NCI-H2171 treated with DMSO at 0.1 percent for 48 hours (cell line): Measurements from ENCODE around the gene CENPX.

Experiments
- DNase-seq: peaks from one replicate; lab custom pipeline; 2025; lab: John Stamatoyannopoulos, UW

CENPX gene

DNA sequence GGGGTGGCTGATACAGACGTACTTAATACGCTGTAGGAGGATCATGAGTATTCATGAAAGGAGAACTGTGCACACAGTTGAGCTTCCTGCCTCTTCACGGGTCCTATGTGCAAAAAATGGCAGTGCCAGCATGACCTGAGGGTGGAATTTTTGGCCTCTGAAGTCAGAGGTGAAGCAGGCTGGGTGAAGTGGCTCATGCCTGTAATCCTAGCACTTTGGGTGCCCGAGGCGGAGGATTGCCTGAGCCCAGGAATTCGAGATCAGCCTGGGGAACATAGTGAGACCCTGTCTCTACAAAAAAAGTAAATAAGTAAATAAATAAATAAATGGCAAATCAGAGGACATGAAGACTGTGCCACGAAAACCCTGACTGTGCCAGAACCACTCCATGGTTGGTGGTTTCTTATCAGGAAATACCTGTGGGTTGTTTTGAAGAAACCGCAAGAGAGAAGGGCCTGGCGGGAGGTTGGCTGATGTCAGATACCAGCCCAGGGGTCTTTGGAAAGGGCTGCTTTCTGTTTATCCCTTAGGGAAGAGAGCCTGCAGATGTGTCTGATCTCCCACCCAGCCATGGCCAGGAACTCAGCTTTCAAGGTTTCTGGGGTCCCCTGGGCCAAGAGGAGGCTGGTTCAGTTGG lies 41.9 kb downstream of the CENPX start:
- DNase-seq: no peak

DNA sequence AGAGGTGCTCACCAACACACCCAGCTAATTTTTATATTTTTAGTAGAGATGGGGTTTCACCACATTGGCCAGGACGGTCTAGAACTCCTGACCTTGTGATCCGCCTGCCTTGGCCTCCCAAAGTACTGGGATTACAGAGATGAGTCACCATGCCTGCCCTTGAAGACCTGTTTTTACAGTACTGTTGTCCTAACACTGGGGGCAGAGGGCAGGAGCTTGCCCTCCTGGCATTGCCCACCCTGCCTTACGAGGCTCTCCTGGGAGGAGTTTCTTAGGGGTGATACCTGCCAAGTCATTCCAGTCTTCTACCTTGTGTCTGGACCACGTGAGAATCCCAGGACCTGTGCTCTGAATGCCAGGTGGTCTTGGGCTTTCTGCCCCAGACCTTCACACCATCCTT lies 42.6 kb downstream of the CENPX start:
- no peak for DNase-seq

DNA sequence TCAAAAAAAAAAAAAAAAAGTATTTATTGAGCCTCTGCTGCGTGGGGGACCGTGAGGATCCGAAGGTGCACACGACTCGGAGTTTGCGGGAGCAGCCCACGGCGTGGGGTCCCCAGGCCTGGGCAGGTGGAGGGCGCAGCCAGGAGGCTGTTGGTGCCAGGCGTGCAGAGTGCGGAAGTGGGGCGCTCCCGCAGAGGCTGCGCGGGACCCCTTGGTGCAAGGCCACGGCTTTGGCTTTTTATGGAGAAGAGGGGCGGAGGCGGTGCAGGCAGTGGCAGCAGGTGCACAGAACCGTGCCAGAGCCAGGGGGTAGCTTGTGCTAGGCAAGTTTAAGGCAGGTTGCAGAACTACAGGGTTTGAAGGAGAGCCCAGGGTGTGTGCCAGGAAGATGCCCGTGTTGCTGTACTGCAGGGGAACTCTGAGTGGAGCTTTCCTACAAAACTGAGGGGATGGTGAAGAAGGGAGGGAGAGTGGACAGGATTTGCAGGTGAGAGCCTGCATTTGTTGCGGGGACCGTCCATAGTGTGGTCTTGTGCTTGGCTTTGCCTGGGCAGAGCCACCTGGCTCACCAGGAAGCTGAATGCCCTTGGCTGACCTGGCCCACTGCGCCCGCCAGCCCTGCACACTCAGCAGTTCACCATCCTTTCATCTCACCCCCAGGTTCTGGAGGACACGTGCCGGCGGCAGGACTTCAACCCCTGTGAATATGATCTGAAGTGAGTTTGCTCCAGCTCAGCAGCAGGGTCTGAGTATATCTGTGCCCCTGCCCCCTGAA lies 44.0 kb downstream of the CENPX start:
- DNase-seq: no peak

DNA sequence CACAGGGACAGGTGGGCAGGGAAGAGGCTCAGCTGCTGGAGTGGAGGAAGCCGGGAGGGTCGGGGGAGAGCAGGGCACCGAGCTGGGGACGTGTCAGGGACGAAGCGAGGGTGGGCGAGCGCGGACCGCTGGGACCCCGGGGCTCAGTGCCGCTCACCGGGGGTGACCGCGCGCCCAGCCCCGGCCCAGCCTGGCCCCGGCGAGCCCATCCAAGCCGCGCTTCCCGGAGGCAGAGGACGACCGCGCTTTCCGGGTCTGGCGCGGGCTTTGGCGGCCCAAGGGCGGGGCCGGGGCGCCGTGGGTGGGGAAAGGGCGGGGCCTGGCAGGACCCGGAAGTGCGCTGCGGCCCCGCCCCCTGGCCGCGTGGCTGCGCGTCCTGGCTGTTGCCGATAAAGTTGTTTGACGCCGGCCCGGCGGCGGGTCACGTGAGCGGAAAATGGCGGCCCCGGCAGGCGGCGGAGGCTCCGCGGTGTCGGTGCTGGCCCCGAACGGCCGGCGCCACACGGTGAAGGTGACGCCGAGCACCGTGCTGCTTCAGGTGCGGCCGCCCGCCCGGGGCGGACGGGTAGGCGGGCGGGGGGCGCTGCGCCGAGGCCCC lies 45.4 kb downstream of the CENPX start, which contains the start of gene ASPSCR1:
Gene ASPSCR1 (plus strand): TSS at position 419 of the 598 bp plus-strand sequence. CDS start 18 bp downstream, at position 437.
- DNase-seq: peak; percentile 84

DNA sequence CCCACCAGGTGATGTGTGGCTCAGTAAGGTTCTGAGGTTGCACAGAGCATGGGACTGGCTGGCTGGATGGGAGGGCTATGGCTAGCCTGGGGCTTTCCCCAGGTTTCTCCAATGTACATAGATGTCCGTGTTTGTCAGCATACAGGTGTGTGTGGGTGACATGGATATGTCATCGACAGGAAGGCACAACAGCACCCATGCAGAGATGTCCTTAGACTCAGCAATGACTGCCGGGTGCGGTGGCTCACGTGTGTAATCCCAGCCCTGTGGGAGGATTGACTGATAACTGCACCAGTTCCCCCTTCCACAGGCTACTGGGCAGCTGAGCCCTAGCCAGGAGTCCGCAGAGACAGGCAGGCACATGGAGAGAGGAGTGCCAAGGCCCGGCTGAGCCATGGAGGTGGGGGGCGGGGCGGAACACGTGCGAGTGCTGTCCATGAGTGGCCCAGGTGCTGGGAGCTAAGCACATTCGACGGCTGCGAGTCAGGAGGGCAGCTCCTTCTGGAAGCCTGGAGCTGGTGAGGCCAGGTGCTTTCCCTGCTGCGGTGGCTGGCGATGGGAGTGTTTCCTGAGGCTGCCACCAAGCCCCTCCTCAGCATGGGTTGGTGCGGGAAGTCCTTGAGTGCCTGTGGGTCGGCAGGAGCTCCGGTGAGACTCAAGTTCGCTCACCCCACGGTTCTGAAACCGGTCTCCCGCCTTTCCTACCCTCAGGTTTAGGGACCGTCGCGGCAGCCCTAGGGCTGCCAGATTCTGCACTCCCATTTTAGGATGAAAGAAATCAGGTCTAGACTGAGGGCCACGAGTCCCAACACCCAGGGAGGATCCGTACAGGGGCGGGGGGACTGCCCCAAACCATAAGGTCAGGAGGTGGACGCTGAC lies 46.1 kb downstream of the CENPX start:
- DNase-seq: peak; percentile 55

DNA sequence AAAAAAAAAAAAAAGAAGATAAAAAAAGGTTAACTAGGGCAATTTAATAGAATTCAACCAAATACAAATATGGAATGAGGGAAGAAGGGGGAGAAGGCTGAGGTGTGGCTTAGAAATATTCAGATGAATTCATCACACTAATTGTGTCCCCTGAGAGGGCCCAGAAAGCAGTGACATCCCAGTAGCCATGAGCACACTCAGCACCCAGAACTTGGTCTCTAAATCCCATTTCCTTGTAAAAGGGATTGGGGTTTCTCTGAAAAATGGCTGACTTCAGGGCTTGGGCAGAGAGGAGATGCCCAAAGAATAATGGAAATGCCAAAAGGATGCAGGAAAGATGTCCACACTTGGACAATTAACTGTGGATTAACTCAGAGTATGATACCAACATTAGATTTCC lies 49.2 kb downstream of the CENPX start:
- DNase-seq: no peak

DNA sequence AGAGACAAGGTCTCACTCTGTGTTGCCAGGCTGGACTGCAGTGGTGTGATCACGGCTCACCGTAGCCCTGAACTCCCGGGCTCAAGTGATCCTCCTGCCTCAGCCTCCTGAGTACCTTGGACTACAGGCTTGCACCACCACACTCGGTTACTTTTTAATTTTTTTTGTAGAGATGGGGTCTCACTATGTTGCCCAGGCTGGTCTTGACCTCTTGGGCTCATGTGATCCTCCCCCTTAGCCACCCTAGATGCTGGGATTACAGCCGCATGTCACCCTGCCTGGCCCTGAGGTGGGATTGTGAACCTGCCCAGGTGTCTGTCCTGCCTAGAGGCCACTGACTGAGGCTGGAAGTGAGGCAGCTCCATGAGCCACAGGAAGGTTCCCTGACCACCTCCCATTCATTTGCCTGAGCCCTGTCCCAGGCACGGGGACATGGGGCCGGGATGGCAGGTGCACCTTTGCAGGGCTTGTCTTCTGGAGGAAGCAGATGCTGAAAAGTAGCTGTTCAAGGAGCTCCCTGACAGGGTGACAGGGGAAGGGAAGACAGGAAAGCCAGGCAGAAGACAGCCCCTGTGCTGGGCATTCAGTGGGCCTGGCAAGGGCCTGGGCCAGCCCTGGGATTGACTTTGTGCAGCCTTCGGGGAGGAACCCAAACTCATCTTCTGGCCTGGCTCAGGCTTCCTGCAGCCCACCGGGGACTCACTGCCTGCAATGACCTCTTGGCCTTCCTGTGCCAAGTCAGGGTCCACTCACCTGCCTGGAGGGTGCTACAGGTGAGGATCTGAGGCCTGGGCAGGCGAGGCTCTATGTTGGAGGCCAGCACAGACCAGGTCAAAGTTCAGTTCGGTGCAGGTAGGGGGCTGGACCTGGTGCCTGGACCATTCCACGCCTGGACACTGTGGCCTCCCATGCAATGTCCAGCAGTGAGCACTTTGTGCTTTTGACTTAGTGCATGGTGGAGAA lies 53.5 kb downstream of the CENPX start:
- no peak for DNase-seq
